CD4-positive, alpha-beta T cell treated with Interleukin-12 subunit alpha and Interleukin-12 subunit beta, for 1 hour (primary cell): ENCODE measurements around the gene TIGIT.

Experiments
- DNase-seq: peaks from one replicate; pipeline ENCODE4 v3.0.0-alpha.2; 2020

TIGIT gene

GRCh38 chr3:114356066-114356465 is 62.2 kb downstream of the TIGIT start:
- DNase-seq: no peak

GRCh38 chr3:114356525-114356924 is 62.7 kb downstream of the TIGIT start:
- no peak for DNase-seq
